ENCODE measurements around the gene FASTKD2.

- TF ChIP-seq CTCF (IDR thresholded peaks at IDR 0.05) (no peak), ZFX (IDR thresholded peaks at IDR 0.05; ENCODE audit: borderline replicate concordance) (no peak)
Measured at GRCh38 chr2:206798000-206798399, 32.6 kb downstream of the FASTKD2 start.

Data from 22Rv1 (cell line).